H9 (cell line): ENCODE data around the gene ABR. TPM values are rescaled to one million over a fixed set of nuclear protein-coding genes. Genes with fewer than 3 reads are reported as not detected.

ENCODE experiments used
- DNase-seq: peaks from one replicate; pipeline ENCODE4 v3.0.0-alpha.2; 2017
- H2AFZ ChIP-seq: one replicate; pipeline ENCODE4 v1.6.1; 2013; ENCODE audit warnings: mild to moderate bottlenecking, low read length, control low read depth, moderate library complexity
- H2AK5ac ChIP-seq: 2 replicates; pipeline ENCODE4 v1.6.1; 2013; ENCODE audit warnings: low read length, control low read depth, mixed read lengths; ENCODE audit not compliant: insufficient read length
- H2BK120ac ChIP-seq: one replicate; pipeline ENCODE4 v1.6.1; 2013; ENCODE audit warnings: low read depth, mild to moderate bottlenecking, low read length, control low read depth, inconsistent platforms; ENCODE audit not compliant: poor library complexity, severe bottlenecking
- H2BK12ac ChIP-seq: 2 replicates; pipeline ENCODE4 v1.6.1; 2013; ENCODE audit warnings: low read length, control low read depth, mixed read lengths, low read depth; ENCODE audit not compliant: insufficient read length
- H2BK15ac ChIP-seq: 2 replicates; pipeline ENCODE4 v1.6.1; 2013; ENCODE audit warnings: low read depth, low read length, control low read depth
- H2BK20ac ChIP-seq: one replicate; pipeline ENCODE4 v1.6.1; 2013; ENCODE audit warnings: low read depth, mild to moderate bottlenecking, low read length, control low read depth, inconsistent platforms; ENCODE audit not compliant: poor library complexity, severe bottlenecking
- H2BK5ac ChIP-seq: 2 replicates; pipeline ENCODE4 v1.6.1; 2013; ENCODE audit warnings: low read length, control low read depth, mixed read lengths; ENCODE audit not compliant: insufficient read length
- H3K14ac ChIP-seq: 2 replicates; pipeline ENCODE4 v1.6.1; 2013; ENCODE audit warnings: low read length, control low read depth; ENCODE audit not compliant: insufficient read depth
- H3K18ac ChIP-seq: 2 replicates; pipeline ENCODE4 v1.6.1; 2013; ENCODE audit warnings: low read depth, mild to moderate bottlenecking, mixed read lengths, low read length, control low read depth; ENCODE audit not compliant: insufficient read length
- H3K23ac ChIP-seq: 2 replicates; pipeline ENCODE4 v1.6.1; 2013; ENCODE audit warnings: low read length, control low read depth, mixed read lengths, low read depth; ENCODE audit not compliant: insufficient read length
- H3K23me2 ChIP-seq: 2 replicates; pipeline ENCODE4 v1.6.1; 2013; ENCODE audit warnings: low read depth, mild to moderate bottlenecking, mixed read lengths, low read length, control low read depth; ENCODE audit not compliant: insufficient read length, poor library complexity, severe bottlenecking
- H3K27ac ChIP-seq: 2 replicates; pipeline ENCODE4 v1.5.1; 2013; ENCODE audit warnings: low read length, control low read depth, mixed read lengths, low read depth; ENCODE audit not compliant: insufficient read length
- H3K27me3 ChIP-seq: 2 replicates; pipeline ENCODE4 v1.6.1; 2013; ENCODE audit warnings: low read length, control low read depth, inconsistent platforms; ENCODE audit not compliant: insufficient read depth
- H3K4ac ChIP-seq: 2 replicates; pipeline ENCODE4 v1.6.1; 2013; ENCODE audit warnings: low read depth, mild to moderate bottlenecking, control low read depth, inconsistent platforms, low read length, moderate library complexity
- H3K4me1 ChIP-seq: 2 replicates; pipeline ENCODE4 v1.6.1; 2013; ENCODE audit warnings: low read length, control low read depth, inconsistent platforms; ENCODE audit not compliant: insufficient read depth
- H3K4me2 ChIP-seq: 2 replicates; pipeline ENCODE4 v1.6.1; 2013; ENCODE audit warnings: low read length, control low read depth, mixed read lengths; ENCODE audit not compliant: insufficient read length, insufficient read depth
- H3K56ac ChIP-seq: 2 replicates; pipeline ENCODE4 v1.6.1; 2013; ENCODE audit warnings: low read depth, mild to moderate bottlenecking, mixed read lengths, low read length, control low read depth; ENCODE audit not compliant: insufficient read length
- H3K79me1 ChIP-seq: 2 replicates; pipeline ENCODE4 v1.6.1; 2013; ENCODE audit warnings: low read depth, mild to moderate bottlenecking, moderate library complexity, low read length, control low read depth, inconsistent platforms; ENCODE audit not compliant: insufficient read depth, poor library complexity, severe bottlenecking
- H3K79me2 ChIP-seq: 2 replicates; pipeline ENCODE4 v1.6.1; 2013; ENCODE audit warnings: low read length, control low read depth, inconsistent platforms; ENCODE audit not compliant: insufficient read depth
- H3K9ac ChIP-seq: 2 replicates; pipeline ENCODE4 v1.6.1; 2013; ENCODE audit warnings: low read length, control low read depth, mixed read lengths; ENCODE audit not compliant: insufficient read length; ENCODE audit errors: extremely low read depth
- H3K9me3 ChIP-seq: one replicate; pipeline ENCODE4 v1.6.1; 2013; ENCODE audit warnings: low read depth, low read length, inconsistent platforms; ENCODE audit not compliant: control insufficient read depth
- H3T11ph ChIP-seq: one replicate; pipeline ENCODE4 v1.6.1; 2013; ENCODE audit warnings: mild to moderate bottlenecking, low read length, control low read depth, inconsistent platforms
- H4K20me1 ChIP-seq: one replicate; pipeline ENCODE4 v1.6.1; 2013; ENCODE audit not compliant: control insufficient read depth, insufficient read length, insufficient read depth
- H4K5ac ChIP-seq: 2 replicates; pipeline ENCODE4 v1.6.1; 2013; ENCODE audit warnings: low read depth, mild to moderate bottlenecking, mixed read lengths, low read length, control low read depth; ENCODE audit not compliant: insufficient read length
- H4K8ac ChIP-seq: replicated peaks from 2 replicates; pipeline ENCODE4 v1.6.1; 2013; ENCODE audit warnings: low read length, control low read depth, mixed read lengths, low read depth; ENCODE audit not compliant: insufficient read length
- H4K91ac ChIP-seq: 2 replicates; pipeline ENCODE4 v1.6.1; 2013; ENCODE audit warnings: low read depth, mild to moderate bottlenecking, moderate library complexity, mixed read lengths, low read length, control low read depth; ENCODE audit not compliant: insufficient read length
- H3K27ac Mint-ChIP-seq, 3 experiments: 2 replicates in 2 of 3; 3 replicates in 1 of 3; pipeline ENCODE4 v1.8.0; 2020 to 2021; ENCODE audit warnings: mixed read lengths in 3 of 3, mild to moderate bottlenecking in 1 of 3, moderate library complexity in 1 of 3
- H3K27me3 Mint-ChIP-seq: 2 replicates; pipeline ENCODE4 v1.8.0; 2021; ENCODE audit warnings: low read depth, mild to moderate bottlenecking, moderate library complexity, mixed read lengths
- H3K36me3 Mint-ChIP-seq, 3 experiments: 2 replicates in 2 of 3; 3 replicates in 1 of 3; pipeline ENCODE4 v1.8.0; 2020 to 2021; ENCODE audit warnings: low read depth in 3 of 3, mixed read lengths in 3 of 3; ENCODE audit not compliant: insufficient read depth in 1 of 3
- H3K4me1 Mint-ChIP-seq, 2 experiments: 2 replicates each; pipeline ENCODE4 v1.8.0; 2020; ENCODE audit warnings: mixed read lengths in 2 of 2
- H3K4me3 Mint-ChIP-seq, 2 experiments: 2 replicates in 1 of 2; 3 replicates in 1 of 2; pipeline ENCODE4 v1.8.0; 2020 to 2021; ENCODE audit warnings: mild to moderate bottlenecking in 2 of 2, mixed read lengths in 2 of 2, moderate library complexity in 1 of 2
- H3K9me3 Mint-ChIP-seq, 2 experiments: 2 replicates in 1 of 2; 3 replicates in 1 of 2; pipeline ENCODE4 v1.8.0; 2020; ENCODE audit warnings: mild to moderate bottlenecking in 2 of 2, mixed read lengths in 2 of 2, moderate library complexity in 1 of 2
- WGBS: extraction: QIAGEN DNeasy Blood & Tissue Kit; methylation state at CpG from one replicate; pipeline ENCODE4 v1.1.7; 2013; ENCODE audit warnings: missing lambda C conversion rate, low lambda C conversion rate, mixed read lengths; ENCODE audit not compliant: insufficient read length; ENCODE audit errors: extremely low coverage; 5-methylcytosine and 5-hydroxymethylcytosine counted together
- total RNA-seq: library from RNA; stranded (reverse); gene quantifications from 2 replicates; pipeline ENCODE4 v1.2.1, GENCODE V29; 2021
- TF ChIP-seq, protein P1 (sequence below): fragments of 200-600 bp; sonication (generic); conservative IDR thresholded peaks from 3 replicates; pipeline ENCODE4 v1.8.0; 2021; ENCODE audit warnings: antibody characterized with exemption, mild to moderate bottlenecking

Gene ABR
- total RNA-seq, 1 experiment from 2014 or later = 34.7 TPM

DNA sequence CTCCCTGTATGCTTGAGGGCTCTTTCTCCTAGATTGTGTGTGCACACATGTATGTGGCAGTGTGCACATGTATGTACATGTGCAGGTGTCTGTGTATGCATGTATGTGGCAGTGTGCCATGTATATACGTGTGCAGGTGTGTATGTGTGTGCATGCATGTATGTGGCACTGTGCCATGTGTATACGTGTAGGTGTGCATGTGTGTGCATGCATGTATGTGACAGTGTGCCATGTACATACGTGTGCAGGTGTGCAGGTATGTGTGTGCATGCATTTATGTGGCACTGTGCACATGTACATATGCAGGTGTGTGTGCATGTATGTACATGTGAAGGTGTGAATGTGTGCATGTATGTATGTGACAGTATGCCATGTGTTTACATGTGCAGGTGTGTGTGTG lies 46.5 kb upstream of the ABR start:
- peaks cover 7 to 10% of the 10 kb centered on the region in 2 experiments for H3K4me1 Mint-ChIP-seq
- H3T11ph ChIP-seq = no peak overlapping the region
- no peak overlapping the region for H3K14ac ChIP-seq
- H3K4ac ChIP-seq = no peak overlapping the region
- no peak overlapping the region for H3K27ac ChIP-seq
- H2BK5ac ChIP-seq = no peak overlapping the region
- no peak overlapping the region for H2BK20ac ChIP-seq
- no peaks in the 10 kb centered on the region for H3K4me1 ChIP-seq
- H4K20me1 ChIP-seq = no peaks in the 10 kb centered on the region
- peaks cover 0 to 2% (median 2%) of the 10 kb centered on the region in 3 experiments; a peak in 3 of 7 replicates for H3K36me3 Mint-ChIP-seq
- H4K91ac ChIP-seq = no peak overlapping the region
- H3K9me3 ChIP-seq = no peaks in the 10 kb centered on the region
- no peak overlapping the region for H2AFZ ChIP-seq
- H3K27me3 Mint-ChIP-seq = peaks cover 90% of the 10 kb centered on the region
- TF ChIP-seq, protein P1, sequence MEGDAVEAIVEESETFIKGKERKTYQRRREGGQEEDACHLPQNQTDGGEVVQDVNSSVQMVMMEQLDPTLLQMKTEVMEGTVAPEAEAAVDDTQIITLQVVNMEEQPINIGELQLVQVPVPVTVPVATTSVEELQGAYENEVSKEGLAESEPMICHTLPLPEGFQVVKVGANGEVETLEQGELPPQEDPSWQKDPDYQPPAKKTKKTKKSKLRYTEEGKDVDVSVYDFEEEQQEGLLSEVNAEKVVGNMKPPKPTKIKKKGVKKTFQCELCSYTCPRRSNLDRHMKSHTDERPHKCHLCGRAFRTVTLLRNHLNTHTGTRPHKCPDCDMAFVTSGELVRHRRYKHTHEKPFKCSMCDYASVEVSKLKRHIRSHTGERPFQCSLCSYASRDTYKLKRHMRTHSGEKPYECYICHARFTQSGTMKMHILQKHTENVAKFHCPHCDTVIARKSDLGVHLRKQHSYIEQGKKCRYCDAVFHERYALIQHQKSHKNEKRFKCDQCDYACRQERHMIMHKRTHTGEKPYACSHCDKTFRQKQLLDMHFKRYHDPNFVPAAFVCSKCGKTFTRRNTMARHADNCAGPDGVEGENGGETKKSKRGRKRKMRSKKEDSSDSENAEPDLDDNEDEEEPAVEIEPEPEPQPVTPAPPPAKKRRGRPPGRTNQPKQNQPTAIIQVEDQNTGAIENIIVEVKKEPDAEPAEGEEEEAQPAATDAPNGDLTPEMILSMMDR = no peak
- H3K18ac ChIP-seq = no peak overlapping the region
- H4K8ac ChIP-seq = no peak overlapping the region
- H2BK120ac ChIP-seq = no peak overlapping the region
- H3K4me2 ChIP-seq = no peak overlapping the region
- H2BK15ac ChIP-seq = no peak overlapping the region
- WGBS = no CpG with 5 or more reads among the region's 3 CpGs
- peaks cover 39% of the 10 kb centered on the region for H3K27me3 ChIP-seq
- H3K79me1 ChIP-seq = no peaks in the 10 kb centered on the region
- no peak overlapping the region for H3K56ac ChIP-seq
- no peak for DNase-seq
- H3K9ac ChIP-seq = no peak overlapping the region
- no peak overlapping the region for H2BK12ac ChIP-seq
- H3K27ac Mint-ChIP-seq = no peak overlapping the region
- no peak overlapping the region for H3K4me3 Mint-ChIP-seq
- no peak overlapping the region for H2AK5ac ChIP-seq
- H3K79me2 ChIP-seq = no peaks in the 10 kb centered on the region
- H3K23ac ChIP-seq = no peak overlapping the region
- H3K9me3 Mint-ChIP-seq = peaks cover 6 to 8% of the 10 kb centered on the region in 2 experiments; a peak in 4 of 5 replicates
- no peak overlapping the region for H4K5ac ChIP-seq
- peaks cover 3% of the 10 kb centered on the region for H3K23me2 ChIP-seq
